IMR-90 (cell line): ENCODE measurements around the gene SKIC8.

Experiments
- CEBPB ChIP-seq: IDR thresholded peaks from 2 replicates; pipeline ENCODE4 v1.6.1; 2012; ENCODE audit warnings: low read depth, low read length, improper control_type of control experiment
- MAFK ChIP-seq: IDR thresholded peaks from 2 replicates; pipeline ENCODE4 v1.6.1; 2012; ENCODE audit warnings: low read depth, low read length, improper control_type of control experiment
- TF ChIP-seq, protein P1 (sequence below): conservative IDR thresholded peaks from 2 replicates; pipeline ENCODE4 v1.5.1; 2012; ENCODE audit warnings: mild to moderate bottlenecking, low read depth, low read length, improper control_type of control experiment
- TF ChIP-seq, protein P2 (sequence below): fragments of 150-350 bp; IDR thresholded peaks from 2 replicates; pipeline ENCODE4 v1.6.1; 2016; ENCODE audit warnings: low read depth, mild to moderate bottlenecking, low read length, moderate library complexity, borderline replicate concordance
- TF ChIP-seq, protein P3 (sequence below): fragments of 150-350 bp; IDR thresholded peaks from 2 replicates; pipeline ENCODE4 v1.6.1; 2017; ENCODE audit warnings: mild to moderate bottlenecking, antibody characterized with exemption, low read length, low read depth

DNA sequence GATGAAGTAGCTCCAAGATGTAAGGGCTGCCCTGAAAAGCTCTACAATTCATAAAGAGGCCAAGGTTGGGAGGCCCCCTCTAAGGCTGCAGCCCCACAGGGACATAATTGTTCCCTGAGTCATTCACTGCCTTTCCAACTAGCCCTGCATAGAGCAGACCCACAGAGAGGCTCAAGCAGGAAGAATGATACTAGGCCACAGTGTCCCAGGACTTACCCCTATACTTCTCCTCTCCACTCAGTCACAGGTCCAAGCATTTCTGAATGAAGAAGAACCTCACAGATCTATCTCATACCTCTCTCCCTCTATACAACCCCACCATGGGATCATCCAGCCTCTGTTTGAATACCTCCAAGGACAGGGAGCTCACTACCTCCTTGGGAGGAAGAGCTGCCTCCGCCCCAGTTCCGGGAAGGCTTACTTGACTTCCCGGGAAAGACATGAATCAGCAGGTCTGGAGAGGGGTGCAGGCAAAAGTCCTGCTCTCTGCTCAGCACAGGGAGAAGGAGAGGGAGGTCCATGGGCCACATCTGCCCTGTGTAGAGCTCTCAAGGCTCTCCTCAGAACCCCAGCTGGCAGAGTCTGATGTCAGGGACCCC lies 6.9 kb upstream of the SKIC8 start:
- TF ChIP-seq MAFK (no peak), CEBPB (no peak)
- TF ChIP-seq, protein P1, sequence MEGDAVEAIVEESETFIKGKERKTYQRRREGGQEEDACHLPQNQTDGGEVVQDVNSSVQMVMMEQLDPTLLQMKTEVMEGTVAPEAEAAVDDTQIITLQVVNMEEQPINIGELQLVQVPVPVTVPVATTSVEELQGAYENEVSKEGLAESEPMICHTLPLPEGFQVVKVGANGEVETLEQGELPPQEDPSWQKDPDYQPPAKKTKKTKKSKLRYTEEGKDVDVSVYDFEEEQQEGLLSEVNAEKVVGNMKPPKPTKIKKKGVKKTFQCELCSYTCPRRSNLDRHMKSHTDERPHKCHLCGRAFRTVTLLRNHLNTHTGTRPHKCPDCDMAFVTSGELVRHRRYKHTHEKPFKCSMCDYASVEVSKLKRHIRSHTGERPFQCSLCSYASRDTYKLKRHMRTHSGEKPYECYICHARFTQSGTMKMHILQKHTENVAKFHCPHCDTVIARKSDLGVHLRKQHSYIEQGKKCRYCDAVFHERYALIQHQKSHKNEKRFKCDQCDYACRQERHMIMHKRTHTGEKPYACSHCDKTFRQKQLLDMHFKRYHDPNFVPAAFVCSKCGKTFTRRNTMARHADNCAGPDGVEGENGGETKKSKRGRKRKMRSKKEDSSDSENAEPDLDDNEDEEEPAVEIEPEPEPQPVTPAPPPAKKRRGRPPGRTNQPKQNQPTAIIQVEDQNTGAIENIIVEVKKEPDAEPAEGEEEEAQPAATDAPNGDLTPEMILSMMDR, result no peak
- TF ChIP-seq, protein P2, sequence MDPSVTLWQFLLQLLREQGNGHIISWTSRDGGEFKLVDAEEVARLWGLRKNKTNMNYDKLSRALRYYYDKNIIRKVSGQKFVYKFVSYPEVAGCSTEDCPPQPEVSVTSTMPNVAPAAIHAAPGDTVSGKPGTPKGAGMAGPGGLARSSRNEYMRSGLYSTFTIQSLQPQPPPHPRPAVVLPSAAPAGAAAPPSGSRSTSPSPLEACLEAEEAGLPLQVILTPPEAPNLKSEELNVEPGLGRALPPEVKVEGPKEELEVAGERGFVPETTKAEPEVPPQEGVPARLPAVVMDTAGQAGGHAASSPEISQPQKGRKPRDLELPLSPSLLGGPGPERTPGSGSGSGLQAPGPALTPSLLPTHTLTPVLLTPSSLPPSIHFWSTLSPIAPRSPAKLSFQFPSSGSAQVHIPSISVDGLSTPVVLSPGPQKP, result no peak
- TF ChIP-seq, protein P3, sequence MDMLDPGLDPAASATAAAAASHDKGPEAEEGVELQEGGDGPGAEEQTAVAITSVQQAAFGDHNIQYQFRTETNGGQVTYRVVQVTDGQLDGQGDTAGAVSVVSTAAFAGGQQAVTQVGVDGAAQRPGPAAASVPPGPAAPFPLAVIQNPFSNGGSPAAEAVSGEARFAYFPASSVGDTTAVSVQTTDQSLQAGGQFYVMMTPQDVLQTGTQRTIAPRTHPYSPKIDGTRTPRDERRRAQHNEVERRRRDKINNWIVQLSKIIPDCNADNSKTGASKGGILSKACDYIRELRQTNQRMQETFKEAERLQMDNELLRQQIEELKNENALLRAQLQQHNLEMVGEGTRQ, result no peak
